OCI-LY1 (cell line): Measurements from ENCODE around the gene HTR4.

Experiments used
- CTCF ChIP-seq: fragments of 200-600 bp; sonication (generic), shearing (Covaris generic); IDR thresholded peaks from 2 replicates; pipeline ENCODE4 v1.5.1; 2017; ENCODE audit warnings: mild to moderate bottlenecking, antibody characterized with exemption, low read length, moderate library complexity, mixed read lengths
- EZH2 ChIP-seq: fragments of 200-600 bp; sonication (generic), shearing (Covaris generic); IDR thresholded peaks from 2 replicates; pipeline ENCODE4 v1.8.0; 2017; ENCODE audit warnings: borderline replicate concordance, mixed run types, mild to moderate bottlenecking, antibody characterized with exemption, low read length, moderate library complexity, mixed read lengths

- TF ChIP-seq EZH2, result no peak
- TF ChIP-seq CTCF, result no peak
Observed at GRCh38 chr5:148595697-148596096, 58.6 kb downstream of the HTR4 start.
